SH-SY5Y (cell line): ENCODE measurements around the gene TTBK1.

Experiments
- GATA2 ChIP-seq: IDR thresholded peaks from 2 replicates; pipeline ENCODE4 v1.6.1; 2011; ENCODE audit warnings: mild to moderate bottlenecking, low read depth, low read length
- GATA3 ChIP-seq: IDR thresholded peaks from 2 replicates; pipeline ENCODE4 v1.6.1; 2011; ENCODE audit warnings: low read depth, mild to moderate bottlenecking, low read length, moderate library complexity

- TF ChIP-seq GATA2 (no peak), GATA3 (no peak)
These were observed 51.3 kb downstream of the TTBK1 start for GRCh38 chr6:43294536-43294935.
